HG02759 (cell line): ENCODE data around the gene CACNB1.
"Not testable (repeated sequence)": the region's sequence is repeated elsewhere in the genome, so short reads cannot be mapped to it uniquely, and the experiment has no call there.

Source experiments
- ATAC-seq: cut with Tn5 transposase; IDR thresholded peaks from one replicate; pipeline ENCODE4 v1.9.1; 2021; ENCODE audit warnings: mild to moderate bottlenecking, moderate library complexity; ENCODE audit not compliant: unreplicated experiment

CACNB1 gene

GRCh38 chr17:39177256-39177655 lies 20.2 kb downstream of the CACNB1 start:
- ATAC-seq: no peak

GRCh38 chr17:39175695-39176093 lies 21.8 kb downstream of the CACNB1 start:
- ATAC-seq: no peak

- ATAC-seq: no peak
Observed at GRCh38 chr17:39174920-39175694, 22.4 kb downstream of the CACNB1 start.

- ATAC-seq: no peak
Observed at GRCh38 chr17:39173526-39174274, 23.8 kb downstream of the CACNB1 start.

GRCh38 chr17:39173080-39173479 lies 24.4 kb downstream of the CACNB1 start:
- no peak for ATAC-seq

GRCh38 chr17:39171933-39172332 lies 25.5 kb downstream of the CACNB1 start:
- no peak for ATAC-seq

- ATAC-seq: no peak
Observed at GRCh38 chr17:39170558-39170957, 26.9 kb downstream of the CACNB1 start.

GRCh38 chr17:39170109-39170508 lies 27.4 kb downstream of the CACNB1 start:
- ATAC-seq: no peak

GRCh38 chr17:39169518-39169917 lies 28.0 kb downstream of the CACNB1 start:
- no peak for ATAC-seq

- ATAC-seq: no peak
Observed at GRCh38 chr17:39169101-39169500, 28.4 kb downstream of the CACNB1 start.

GRCh38 chr17:39168503-39168902 lies 29.0 kb downstream of the CACNB1 start:
- not testable (repeated sequence) for ATAC-seq

GRCh38 chr17:39167476-39167875 lies 30.0 kb downstream of the CACNB1 start:
- ATAC-seq: no peak

GRCh38 chr17:39166437-39167335 lies 30.8 kb downstream of the CACNB1 start:
- ATAC-seq: no peak

GRCh38 chr17:39165841-39166349 lies 31.6 kb downstream of the CACNB1 start, which contains the start of gene ARL5C:
Gene ARL5C (minus strand): TSS chr17:39166161. CDS start chr17:39165760, 401 bp downstream.
- no peak for ATAC-seq

- ATAC-seq: no peak
Observed at GRCh38 chr17:39165178-39165840, 32.2 kb downstream of the CACNB1 start.

- ATAC-seq: peak; percentile 90
Observed at GRCh38 chr17:39164675-39165143, 32.8 kb downstream of the CACNB1 start.

GRCh38 chr17:39161962-39162361 lies 35.5 kb downstream of the CACNB1 start:
- ATAC-seq: no peak

GRCh38 chr17:39158623-39159022 lies 38.8 kb downstream of the CACNB1 start:
- ATAC-seq: no peak

GRCh38 chr17:39156491-39156890 lies 41.0 kb downstream of the CACNB1 start:
- no peak for ATAC-seq

GRCh38 chr17:39155654-39156053 lies 41.8 kb downstream of the CACNB1 start:
- ATAC-seq: no peak
